HG02798 (cell line): Measurements from ENCODE around the gene ACAP1.

Experiments
- ATAC-seq: cut with Tn5 transposase; IDR thresholded peaks from one replicate; pipeline ENCODE4 v1.9.1; 2021; ENCODE audit warnings: mild to moderate bottlenecking; ENCODE audit not compliant: unreplicated experiment, poor library complexity

The ACAP1 gene, protein sequence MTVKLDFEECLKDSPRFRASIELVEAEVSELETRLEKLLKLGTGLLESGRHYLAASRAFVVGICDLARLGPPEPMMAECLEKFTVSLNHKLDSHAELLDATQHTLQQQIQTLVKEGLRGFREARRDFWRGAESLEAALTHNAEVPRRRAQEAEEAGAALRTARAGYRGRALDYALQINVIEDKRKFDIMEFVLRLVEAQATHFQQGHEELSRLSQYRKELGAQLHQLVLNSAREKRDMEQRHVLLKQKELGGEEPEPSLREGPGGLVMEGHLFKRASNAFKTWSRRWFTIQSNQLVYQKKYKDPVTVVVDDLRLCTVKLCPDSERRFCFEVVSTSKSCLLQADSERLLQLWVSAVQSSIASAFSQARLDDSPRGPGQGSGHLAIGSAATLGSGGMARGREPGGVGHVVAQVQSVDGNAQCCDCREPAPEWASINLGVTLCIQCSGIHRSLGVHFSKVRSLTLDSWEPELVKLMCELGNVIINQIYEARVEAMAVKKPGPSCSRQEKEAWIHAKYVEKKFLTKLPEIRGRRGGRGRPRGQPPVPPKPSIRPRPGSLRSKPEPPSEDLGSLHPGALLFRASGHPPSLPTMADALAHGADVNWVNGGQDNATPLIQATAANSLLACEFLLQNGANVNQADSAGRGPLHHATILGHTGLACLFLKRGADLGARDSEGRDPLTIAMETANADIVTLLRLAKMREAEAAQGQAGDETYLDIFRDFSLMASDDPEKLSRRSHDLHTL

DNA sequence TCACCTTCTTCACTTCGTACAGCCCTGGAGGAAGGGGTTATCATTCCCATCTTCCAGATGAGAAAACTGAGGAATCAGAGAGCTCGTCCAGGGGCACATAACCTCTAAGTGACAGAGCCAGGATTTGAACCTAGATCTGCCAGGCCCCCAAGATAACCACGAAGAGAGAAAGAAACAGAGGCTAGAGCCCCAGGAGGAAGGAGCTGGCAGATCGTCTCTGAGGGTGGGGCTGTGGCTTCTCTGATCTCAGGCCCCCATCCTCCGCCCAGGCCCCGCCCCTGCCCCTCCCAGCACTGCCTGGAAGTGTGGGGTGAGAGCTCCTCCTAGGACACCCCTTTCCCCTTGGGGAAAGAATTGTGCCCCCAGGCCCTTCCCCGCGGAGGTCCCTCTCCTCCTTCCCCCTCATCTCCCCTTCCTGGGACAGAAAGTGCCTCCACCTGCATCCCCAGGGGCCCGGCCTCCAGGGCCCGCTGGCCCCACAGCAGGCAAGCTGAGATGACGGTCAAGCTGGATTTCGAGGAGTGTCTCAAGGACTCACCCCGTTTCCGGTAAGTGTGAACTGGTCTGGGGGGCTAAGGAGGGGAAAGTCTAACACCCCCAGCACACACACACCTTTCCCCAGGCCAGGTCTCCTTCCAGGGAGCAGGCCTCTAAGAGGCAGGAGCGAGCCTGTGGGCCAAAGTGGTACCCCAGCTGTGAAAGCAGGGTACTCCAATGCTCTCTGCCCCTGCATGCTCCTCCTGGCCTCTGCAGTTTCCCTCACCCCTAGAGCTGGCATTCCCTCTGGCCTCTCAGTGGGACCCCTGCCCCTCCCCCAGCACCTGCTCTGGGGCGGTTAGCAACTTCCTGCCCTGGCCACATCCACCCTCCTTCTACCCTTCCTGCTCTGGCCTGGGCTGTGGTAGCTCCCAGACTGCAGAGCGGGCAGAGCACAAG lies at the start of gene ACAP1:
Gene ACAP1, plus strand, starts transcription at position 290 of the 936 bp plus-strand sequence. Its CDS starts 206 bp downstream, at position 496.
- peak; percentile 68 for ATAC-seq

DNA sequence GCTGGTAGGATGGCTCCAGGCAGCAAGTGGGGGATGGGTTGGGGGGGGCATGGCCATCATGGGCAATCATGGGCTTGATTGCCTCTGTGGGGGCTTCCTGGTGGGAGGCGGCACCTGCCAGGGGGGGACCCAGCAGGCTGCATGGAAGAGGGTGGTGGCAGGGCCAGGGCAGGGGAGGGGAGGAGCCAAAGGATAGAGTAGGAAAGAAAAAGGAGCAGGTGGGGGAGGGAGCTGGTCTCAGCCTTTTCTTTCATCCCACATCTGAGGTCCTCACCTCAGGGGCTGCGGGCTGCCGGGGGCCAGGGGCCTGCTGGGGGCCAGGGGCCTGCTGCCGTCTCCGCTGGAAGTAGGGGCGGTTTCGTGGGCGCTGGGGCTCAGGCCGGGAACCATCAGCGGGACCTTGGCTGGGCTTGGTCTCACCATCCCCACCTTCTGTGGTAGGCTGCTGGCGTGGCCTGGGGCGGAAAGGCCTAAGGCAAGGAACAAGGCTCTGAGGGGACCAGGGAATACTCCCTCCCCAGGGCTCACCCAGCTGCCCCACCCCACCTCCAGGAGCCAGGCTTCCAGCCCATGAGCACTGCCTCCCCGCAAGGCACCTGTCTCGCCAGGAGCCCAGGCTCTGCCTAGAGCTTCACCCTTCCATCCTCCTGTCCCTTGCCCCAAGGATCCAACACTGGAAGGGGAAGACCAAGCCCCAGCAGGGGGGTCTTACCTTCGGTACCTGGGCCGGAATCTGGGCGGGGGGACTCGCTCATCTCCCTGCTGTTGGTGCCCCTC lies 46.9 kb upstream of the ACAP1 start:
- no peak for ATAC-seq

DNA sequence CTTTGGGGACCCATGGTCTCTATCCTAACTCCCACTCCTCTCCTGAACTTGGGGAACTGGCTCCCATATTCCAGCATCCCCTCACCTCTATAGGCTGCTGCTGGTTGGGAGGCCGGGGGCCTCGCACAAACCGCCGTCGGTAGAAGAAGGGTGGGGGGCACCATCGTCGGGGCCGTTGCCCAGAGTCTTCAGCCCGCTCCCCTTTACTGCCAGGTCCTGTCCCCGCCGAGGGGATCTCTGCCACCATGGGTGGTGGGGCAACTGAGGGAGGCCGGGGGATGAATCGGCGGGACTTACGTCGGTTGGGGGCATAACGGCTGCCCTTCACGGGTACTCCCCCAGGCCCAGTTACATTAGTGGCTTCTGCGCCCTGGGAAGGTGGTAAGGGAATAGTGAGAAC lies 46.2 kb upstream of the ACAP1 start:
- ATAC-seq, result no peak

DNA sequence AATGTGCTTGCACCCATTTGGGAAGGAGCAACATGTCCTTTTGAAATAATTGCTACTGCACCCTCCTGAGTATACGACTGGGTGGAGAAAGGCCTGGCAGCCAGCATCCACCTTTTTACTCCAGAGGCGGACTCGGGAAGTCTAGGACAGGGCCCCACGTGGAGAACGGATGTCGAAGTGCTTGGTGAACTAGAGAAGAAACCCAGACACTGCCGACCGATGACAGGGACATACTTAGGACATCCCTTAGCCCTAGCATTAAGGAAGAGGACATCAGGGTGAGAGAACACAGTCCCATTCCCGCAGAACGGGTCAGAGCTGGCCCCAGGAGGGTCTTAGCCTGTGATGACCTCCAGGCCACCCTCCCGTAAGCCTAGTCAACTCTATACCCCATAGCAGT lies 45.6 kb upstream of the ACAP1 start:
- ATAC-seq, result no peak

DNA sequence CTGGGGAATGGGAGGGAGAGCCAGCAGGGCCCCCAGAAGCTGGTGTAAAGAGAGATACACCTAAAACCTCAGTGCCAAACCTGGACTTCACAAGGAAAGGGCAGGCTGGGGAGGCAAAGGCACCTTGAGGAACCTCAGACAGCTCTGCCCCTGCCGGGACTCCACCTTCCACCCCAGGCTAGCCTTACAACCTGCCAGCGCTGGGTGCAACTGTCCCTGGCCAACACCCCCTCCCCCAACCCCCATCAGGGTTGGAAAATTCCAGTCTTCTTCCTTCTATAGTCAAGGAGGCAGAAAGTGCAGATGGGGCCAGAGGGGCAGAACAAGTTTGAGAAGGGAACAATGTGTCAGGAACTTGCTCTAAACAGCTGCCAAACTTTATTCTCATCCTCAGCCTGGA lies 44.1 kb upstream of the ACAP1 start:
- ATAC-seq, result no peak

DNA sequence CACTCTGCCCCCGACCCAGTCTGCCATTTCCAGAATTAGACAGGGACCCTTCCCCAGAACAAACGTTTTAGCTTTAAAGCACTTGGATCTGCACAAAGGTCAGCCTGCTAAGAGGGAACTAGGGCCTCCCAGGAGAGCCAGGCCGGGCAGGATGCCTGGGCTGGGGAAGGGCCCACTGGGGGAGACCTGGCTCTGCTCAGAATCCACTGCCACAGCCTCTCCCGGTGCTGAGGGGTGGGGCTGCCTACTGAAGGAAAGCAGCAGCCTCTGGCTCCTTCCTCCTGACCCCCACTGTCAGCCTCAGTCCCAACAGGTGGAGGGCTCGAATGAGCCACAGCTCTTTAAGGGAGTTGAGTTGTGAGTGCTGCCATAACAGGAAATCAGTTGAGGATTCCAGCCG lies 43.6 kb upstream of the ACAP1 start:
- no peak for ATAC-seq

DNA sequence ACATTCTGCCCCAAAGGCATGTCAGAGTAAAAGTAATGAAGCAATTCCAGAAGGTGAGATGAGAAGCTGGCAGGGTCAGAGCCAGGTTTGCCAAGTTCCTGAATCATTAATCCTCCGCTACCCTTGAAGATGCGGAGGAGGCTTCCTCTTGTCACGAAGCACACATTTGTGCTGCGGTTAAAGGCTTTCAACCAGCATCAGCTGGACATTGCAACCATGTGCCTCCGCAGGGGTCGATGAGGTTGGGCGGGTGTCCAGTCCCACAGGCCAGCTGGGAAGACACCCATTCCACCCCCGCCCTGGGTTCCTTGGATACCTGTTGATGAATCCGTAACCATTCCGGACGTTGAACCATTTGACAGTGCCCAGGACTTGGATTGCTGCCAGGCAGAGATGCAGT lies 43.2 kb upstream of the ACAP1 start:
- ATAC-seq, result no peak

DNA sequence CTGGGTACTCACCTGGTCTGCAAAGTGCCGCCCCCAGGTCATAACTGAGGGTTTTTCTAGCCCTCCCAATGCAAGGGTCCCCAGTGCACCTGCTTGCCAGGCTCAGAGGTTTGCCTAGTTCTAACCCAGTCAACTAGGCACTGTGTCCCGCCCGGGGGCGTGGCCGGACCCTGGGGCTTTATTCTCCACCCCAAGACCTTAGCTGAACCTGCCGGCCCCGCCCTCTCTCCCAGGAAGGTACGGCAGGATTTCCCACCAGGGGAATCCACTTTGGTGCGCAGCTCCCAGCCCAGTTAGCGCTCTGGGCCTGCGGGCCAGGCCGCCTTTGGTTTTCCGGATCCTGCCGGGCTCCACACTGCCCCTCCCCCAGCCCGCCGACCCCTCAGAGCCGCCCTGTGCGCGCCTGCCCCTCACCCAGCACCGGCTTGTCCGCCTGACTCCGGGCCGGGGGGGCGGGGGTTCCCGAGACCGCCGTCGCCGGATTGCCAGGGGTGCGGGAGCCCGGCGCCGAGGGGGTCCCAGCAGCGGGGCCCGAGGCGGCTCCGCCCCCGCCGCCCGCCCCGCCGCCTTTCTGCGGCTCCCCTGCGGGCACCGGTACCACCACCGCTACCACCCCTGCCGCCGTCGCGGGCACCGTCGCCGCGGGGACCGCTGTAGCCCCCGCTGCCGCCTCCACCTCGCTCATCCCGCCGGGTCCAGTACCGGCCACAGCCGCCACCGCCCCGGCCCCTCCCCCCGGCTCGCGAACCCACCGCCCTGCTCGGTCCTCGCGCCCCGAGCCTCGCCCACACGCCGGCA lies 42.3 kb upstream of the ACAP1 start:
- no peak for ATAC-seq

DNA sequence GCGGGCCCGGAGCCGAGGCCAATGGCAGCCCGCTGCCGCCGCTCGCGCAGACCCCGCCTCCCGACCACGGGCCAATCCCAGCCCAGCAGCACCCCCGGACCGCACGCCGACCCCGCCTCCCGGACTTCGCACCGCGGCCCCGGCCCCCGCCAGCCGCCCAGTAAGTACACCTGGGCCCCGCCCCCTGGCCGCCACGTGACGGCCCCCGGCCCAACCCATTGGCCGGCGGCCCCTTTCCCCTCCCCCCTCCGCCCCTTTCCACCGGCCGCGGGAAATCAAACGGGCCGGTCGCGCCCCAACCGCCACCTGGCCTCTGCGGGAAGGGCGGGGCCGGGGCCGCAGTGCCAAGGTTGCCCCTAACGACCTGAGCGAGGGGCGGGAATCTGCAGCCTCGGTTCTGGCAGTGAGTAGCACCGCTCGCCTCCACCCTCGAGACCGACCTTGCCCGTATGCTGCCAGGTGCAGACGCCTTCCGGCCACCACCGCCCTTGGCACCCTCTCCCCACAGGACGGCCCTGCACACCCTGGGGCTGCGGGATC lies 41.6 kb upstream of the ACAP1 start, which contains the start of gene YBX2:
Gene YBX2, minus strand, starts transcription at position 26 of the 540 bp plus-strand sequence. CDS start 139 bp downstream, outside the sequence.
- peak; percentile 63 for ATAC-seq

DNA sequence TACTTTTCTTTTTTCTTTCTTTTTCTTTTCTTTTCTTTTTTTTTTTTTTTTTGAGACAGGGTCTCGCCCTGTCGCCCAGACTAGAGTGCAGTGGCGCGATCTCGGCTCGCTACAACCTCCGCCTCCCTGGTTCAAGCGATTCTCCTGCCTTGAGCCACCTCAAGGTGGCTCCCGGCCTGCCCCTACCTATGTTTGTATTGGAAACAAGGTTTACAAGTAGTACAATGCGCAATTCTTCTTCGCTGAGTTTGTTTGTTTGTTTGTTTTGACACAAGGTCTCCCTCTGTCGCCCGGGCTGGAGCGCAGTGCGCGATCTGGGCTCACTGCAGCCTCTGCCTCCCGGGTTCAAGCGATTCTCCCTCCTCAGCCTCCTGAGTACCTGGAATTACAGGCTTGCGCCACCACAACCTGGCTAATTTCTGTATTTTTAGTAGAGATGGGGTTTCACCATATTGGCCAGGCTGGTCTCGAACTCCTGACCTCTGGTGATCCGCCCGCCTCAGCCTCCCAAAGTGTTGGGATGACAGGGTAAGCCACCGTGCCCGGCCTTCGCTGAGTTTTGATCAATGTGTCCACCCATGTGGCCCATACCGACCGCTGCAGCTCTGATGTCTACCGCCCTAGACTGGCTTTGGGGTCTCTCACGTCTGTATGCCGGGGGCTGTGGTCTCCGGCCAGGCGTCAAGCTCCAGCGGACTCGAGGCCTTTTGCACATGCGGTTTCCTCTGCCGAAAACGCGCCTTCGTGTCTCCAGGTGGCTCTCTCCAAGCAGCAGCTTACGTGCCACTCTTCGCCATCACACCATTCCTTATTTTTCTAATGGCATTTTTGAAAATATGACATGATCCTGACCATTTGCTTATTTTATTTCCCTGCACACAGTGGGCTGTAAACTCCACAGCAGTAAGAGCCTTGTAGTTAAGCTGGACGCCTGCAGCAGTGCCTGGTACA lies 40.8 kb upstream of the ACAP1 start:
- no peak for ATAC-seq

DNA sequence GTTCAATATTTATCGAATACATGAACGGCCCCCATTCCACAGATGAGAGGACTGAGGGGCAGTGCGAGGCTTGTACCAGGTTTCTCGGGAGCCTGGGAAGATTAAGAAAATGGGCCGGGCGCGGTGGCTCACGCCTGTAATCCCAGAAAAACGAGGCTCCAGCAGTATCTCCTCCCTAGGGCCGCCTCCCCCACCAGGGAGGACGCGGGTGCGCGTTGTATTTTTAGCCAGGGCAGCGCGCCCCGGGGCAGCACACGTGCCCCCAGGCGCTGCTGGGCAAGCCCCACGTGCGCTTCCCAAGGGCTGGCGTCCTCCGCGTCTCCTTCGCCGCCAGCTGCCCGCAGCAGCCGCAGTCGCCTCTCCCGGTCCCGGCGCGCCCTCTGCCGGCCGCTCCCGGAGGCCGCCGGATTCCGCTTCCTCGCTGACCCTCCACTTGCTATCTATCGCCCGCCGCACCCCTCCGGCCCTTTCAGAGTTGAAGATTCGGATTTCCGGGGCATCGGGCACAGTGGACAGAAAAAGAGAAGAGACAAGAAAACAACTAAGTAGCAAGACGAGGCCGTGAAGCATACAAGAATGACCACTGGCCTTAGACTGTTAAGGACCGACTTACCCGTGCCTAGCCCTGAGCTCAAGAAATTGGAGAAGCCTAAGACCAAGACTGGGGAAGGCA lies 40.0 kb upstream of the ACAP1 start:
- ATAC-seq, result peak; percentile 55

DNA sequence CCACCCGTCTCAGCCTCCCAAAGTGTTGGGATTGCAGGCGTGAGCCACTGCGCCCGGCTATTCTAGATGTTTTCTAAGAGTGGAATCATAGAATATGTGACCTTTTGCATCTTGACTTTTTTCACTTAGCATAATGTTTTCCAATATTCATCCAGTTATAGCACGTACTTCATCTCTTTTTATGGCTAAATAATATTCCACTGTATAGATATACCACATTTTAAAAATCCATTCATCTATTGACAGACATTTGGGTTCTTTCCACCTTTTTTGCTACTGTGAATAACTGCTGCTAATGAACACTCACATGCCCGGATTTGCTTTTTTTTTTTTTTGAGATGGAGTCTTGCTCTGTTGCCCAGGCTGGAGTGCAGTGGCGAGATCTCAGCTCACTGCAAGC lies 32.1 kb upstream of the ACAP1 start:
- ATAC-seq, result no peak

DNA sequence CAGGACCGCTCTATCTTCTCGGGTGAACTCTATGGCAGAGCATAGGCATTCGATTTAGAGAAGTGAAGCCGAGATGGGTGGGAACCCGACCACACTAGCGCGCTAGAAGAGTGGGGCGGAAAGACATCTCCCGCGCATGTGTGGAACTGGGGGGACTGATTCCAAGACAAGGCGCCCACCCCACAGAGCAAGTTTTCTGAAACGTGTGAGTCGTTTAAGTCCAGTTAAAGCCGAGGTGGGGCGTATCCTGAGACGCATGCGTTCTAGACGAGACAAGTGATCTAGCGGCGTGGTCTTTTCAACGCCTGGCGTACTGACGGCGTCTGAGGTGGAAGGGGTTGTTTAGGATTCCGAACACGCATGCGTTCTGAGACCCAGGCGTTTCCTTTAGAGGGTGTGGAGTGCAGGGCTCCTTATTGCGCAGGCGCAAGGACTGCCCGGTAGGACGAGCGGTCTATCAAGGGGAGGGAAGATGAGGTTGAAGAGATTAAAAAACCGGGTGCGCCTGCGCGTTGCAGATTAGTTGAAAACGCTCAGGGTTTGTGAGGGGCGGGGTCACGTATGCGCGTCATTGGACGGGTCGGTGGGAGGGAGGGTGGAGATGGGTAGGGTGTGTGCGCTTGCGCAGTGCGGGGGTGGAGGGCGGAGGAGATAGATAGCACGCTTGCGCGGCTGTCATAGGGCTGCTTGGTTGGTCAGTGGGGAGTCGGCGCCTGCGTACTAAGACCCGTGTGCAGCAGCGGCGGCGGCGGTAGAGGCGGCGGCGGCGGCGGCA lies 29.2 kb upstream of the ACAP1 start, which contains the start of gene EIF5A:
Gene EIF5A, plus strand, starts transcription at position 718 of the 775 bp plus-strand sequence. CDS start 2,008 bp downstream, outside the sequence.
- ATAC-seq, result peak; percentile 79

DNA sequence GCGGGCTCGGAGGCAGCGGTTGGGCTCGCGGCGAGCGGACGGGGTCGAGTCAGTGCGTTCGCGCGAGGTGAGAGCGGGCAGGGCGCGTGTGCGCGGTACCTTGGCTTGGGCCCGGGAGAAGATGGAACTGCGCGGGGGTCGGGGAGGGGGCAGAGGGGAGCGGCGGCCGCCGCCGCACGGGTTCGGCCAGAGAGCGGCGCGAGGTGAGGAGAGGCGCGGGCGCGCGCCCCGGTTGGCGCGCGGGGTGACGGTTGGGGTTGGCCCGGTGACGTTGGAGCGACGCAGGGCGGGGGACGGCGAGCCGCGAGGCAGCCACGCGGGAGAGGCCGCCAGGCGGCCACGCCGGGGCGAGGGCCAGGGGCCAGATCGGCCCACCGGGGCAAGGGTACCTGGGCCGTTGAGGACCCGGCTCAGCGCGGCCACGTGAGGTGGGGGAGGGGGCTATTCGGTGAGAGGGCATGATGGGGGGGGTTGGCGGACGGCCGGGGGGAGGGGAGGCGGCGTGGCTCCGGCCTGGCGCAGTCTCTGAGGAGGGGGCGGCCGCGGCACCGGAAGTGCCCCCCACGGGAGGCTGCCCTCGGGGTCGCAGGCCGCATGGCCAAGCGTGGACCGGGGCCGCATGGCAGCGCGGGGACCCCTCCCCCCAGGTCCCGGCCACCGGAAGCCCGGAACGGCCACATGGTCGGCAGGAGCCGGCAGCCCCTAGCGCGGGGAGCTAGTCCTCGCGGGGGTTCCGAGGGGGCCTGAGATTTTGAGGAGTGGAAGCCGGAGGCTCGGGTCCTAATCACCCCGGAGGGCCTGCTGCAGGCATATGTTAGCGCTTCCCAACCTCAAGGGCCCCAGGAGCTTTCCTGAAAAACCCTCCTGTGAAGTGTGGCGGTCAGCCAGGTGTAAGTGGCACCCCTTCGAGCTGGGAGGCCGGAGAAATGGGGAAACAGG lies 28.4 kb upstream of the ACAP1 start:
- ATAC-seq, result peak; percentile 4
